Gastroesophageal sphincter (tissue), 3 donors: Measurements from ENCODE around the gene FNDC11.

Source experiments
- POLR2A ChIP-seq, 2 donors: fragments of 450-650 bp; IDR thresholded peaks; one replicate each; pipeline ENCODE4 v1.6.1; 2017; ENCODE audit warnings: antibody characterized with exemption in 2 of 2, mild to moderate bottlenecking in 2 of 2, moderate library complexity in 1 of 2
- POLR2AphosphoS5 ChIP-seq: sonication (generic); formaldehyde crosslinking; IDR thresholded peaks from one replicate; pipeline ENCODE4 v1.6.1; 2017; ENCODE audit warnings: antibody characterized with exemption
- TF ChIP-seq, protein P1 (sequence below), 4 experiments: fragments of 200-600 bp in 2 of 4; fragments of 450-650 bp in 2 of 4; sonication (generic) in 1 of 4; IDR thresholded peaks; one replicate each; pipeline ENCODE4 v1.5.1; 2017 to 2019; ENCODE audit warnings: antibody characterized with exemption in 4 of 4, mild to moderate bottlenecking in 2 of 4, moderate library complexity in 2 of 4

DNA sequence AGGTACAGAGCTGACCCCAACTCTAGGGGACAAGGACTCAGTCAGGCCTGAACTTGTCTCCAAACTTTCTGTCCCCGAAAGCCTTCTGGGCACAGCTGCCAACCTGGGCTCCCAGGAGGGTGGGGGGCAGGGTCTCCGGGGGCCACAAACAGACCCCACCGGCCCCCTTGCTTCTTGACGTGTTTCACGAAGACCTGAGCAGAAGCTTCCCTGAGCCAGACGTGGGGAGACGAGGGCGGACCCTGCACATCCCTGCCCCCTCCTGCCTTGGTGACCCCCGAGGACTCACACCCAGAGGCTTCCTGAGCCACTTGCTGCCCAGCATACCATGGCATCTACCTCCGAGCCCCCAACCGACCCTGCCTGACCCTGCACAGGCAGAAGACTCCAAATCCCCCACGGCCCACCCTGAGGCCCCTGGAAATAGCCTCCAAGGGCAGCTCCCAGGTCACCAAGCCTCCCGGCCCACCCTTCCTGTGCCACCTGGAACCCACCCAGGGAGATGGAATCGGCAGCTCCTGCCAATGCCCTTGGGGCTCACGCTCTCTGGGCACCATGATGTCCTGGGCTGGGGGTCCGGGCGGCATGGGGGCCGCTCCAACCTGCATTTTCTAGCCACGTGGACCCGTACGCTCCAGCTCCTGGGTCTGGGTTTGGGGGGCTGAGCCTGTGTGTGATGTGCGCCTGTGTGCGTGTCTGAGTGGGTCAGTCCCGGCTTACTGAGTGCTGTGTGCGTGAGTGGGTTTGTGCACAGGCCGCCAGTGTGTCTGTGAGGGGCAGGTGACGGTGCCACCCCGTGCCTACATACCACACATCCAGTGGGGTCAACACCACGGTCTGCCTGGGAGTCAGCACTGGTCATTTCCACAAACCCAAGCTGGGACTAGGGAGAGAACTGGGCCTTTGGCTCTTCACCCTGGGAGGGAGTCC is 14.3 kb upstream of the FNDC11 start:
- no peak for TF ChIP-seq POLR2A (IDR thresholded peaks at IDR 0.05)
- TF ChIP-seq, protein P1, sequence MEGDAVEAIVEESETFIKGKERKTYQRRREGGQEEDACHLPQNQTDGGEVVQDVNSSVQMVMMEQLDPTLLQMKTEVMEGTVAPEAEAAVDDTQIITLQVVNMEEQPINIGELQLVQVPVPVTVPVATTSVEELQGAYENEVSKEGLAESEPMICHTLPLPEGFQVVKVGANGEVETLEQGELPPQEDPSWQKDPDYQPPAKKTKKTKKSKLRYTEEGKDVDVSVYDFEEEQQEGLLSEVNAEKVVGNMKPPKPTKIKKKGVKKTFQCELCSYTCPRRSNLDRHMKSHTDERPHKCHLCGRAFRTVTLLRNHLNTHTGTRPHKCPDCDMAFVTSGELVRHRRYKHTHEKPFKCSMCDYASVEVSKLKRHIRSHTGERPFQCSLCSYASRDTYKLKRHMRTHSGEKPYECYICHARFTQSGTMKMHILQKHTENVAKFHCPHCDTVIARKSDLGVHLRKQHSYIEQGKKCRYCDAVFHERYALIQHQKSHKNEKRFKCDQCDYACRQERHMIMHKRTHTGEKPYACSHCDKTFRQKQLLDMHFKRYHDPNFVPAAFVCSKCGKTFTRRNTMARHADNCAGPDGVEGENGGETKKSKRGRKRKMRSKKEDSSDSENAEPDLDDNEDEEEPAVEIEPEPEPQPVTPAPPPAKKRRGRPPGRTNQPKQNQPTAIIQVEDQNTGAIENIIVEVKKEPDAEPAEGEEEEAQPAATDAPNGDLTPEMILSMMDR (IDR thresholded peaks at IDR 0.05), result no peak
- no peak for TF ChIP-seq POLR2AphosphoS5
